MM.1S (cell line): ENCODE data around the gene NTF3.

Experiments
- DNase-seq: peaks from one replicate; pipeline ENCODE4 v3.0.0-alpha.2; 2015
- H2AFZ ChIP-seq: fragments of 300-600 bp; sonication (generic); 2 replicates; pipeline ENCODE4 v1.6.0; 2016; ENCODE audit warnings: antibody characterized with exemption, low read length
- H3F3A ChIP-seq: fragments of 300-600 bp; sonication (generic); 2 replicates; pipeline ENCODE4 v1.6.1; 2016; ENCODE audit warnings: mild to moderate bottlenecking, antibody characterized with exemption, low read length, moderate library complexity, mixed read lengths; ENCODE audit not compliant: insufficient read depth
- H3K27ac ChIP-seq: fragments of 300-600 bp; sonication (generic); 2 replicates; pipeline ENCODE4 v1.5.1; 2016; ENCODE audit warnings: mild to moderate bottlenecking, low read length
- H3K27me3 ChIP-seq: fragments of 300-600 bp; sonication (generic); replicated peaks from 2 replicates; pipeline ENCODE4 v1.6.0; 2016; ENCODE audit warnings: low read length; ENCODE audit not compliant: insufficient read depth
- H3K36me3 ChIP-seq: fragments of 300-600 bp; sonication (generic); replicated peaks from 2 replicates; pipeline ENCODE4 v1.6.1; 2016; ENCODE audit warnings: mild to moderate bottlenecking, low read length, mixed read lengths; ENCODE audit not compliant: insufficient read depth
- H3K4me1 ChIP-seq: fragments of 300-600 bp; sonication (generic); 2 replicates; pipeline ENCODE4 v1.6.1; 2016; ENCODE audit warnings: low read length, mixed read lengths
- H3K4me2 ChIP-seq: fragments of 300-600 bp; sonication (generic); 2 replicates; pipeline ENCODE4 v1.6.0; 2016; ENCODE audit warnings: low read depth, low read length
- H3K4me3 ChIP-seq: fragments of 300-600 bp; sonication (generic); 2 replicates; pipeline ENCODE4 v1.5.1; 2016; ENCODE audit warnings: low read length, mixed read lengths
- H3K79me2 ChIP-seq: fragments of 300-600 bp; sonication (generic); 2 replicates; pipeline ENCODE4 v1.6.1; 2016; ENCODE audit warnings: mixed run types, low read length, mixed read lengths
- H3K9ac ChIP-seq: fragments of 300-600 bp; sonication (generic); 2 replicates; pipeline ENCODE4 v1.6.1; 2016; ENCODE audit warnings: low read length, mixed read lengths
- H3K9me2 ChIP-seq: fragments of 300-600 bp; sonication (generic); replicated peaks from 2 replicates; pipeline ENCODE4 v1.6.1; 2016; ENCODE audit warnings: mild to moderate bottlenecking, low read length, mixed read lengths; ENCODE audit not compliant: insufficient read depth
- H3K9me3 ChIP-seq: fragments of 300-600 bp; sonication (generic); replicated peaks from 2 replicates; pipeline ENCODE4 v1.6.1; 2016; ENCODE audit warnings: mild to moderate bottlenecking, low read length, mixed read lengths; ENCODE audit not compliant: insufficient read depth
- H4K20me1 ChIP-seq: fragments of 300-600 bp; sonication (generic); 2 replicates; pipeline ENCODE4 v1.6.1; 2016; ENCODE audit warnings: mild to moderate bottlenecking, low read length, moderate library complexity, mixed read lengths; ENCODE audit not compliant: insufficient read depth
- CTCF ChIP-seq: fragments of 300-600 bp; sonication (generic); IDR thresholded peaks from 2 replicates; pipeline ENCODE4 v1.5.1; 2016; ENCODE audit warnings: antibody characterized with exemption, low read length, mixed read lengths
- EZH2 ChIP-seq: fragments of 300-600 bp; sonication (generic); optimal IDR thresholded peaks from 2 replicates; pipeline ENCODE3; 2017; ENCODE audit warnings: low read depth, mild to moderate bottlenecking, antibody characterized with exemption, low read length, mixed read lengths
- EZH2phosphoT487 ChIP-seq: fragments of 300-600 bp; sonication (generic); IDR thresholded peaks from 2 replicates; pipeline ENCODE4 v1.6.1; 2018; ENCODE audit warnings: antibody characterized with exemption, low read length

NTF3 gene

DNA sequence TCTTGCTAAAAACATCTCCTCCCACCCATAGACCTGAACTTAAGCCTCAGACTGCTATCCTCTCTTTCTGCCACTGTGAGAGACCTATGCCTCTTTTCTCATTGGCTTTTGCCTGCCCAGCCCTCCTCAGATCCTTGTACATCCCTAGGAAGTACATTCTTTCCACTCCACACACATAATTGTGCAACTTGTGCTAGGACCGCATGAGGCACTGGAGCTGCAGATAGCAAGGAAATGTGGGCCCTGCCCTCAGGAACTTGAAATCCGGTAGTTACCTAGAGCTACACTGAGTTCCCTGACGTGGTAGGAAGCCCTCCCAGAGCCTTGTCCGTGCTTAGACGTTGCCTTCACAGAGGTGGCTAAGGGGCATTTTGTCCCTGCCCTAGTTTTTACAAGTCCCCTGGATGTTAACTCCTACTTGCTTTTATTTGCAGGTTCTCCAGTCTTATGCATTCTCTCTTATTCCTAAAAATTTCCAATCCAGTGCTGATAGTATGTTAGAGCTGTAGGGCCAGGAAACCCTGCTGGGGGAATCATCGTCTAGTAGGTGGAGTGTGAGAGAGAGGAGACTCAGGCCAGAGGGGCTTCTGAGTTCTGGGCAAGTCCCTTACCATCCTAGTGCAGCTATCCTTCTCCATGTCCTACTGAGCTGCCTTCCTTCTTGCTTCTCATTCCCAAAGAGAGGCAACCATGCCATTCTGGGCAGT lies 41.3 kb downstream of the NTF3 start:
- Histone ChIP-seq H3K27ac (no peak overlapping the region), H3K4me2 (no peak overlapping the region), H3K79me2 (no peaks in the 10 kb centered on the region), H2AFZ (no peak overlapping the region), H3K9ac (no peak overlapping the region), H3K4me3 (no peak overlapping the region), H3F3A (no peaks in the 10 kb centered on the region), H3K4me1 (no peaks in the 10 kb centered on the region), H3K36me3 (no peaks in the 10 kb centered on the region), H3K9me3 (no peaks in the 10 kb centered on the region), H3K27me3 (no peaks in the 10 kb centered on the region), H3K9me2 (no peaks in the 10 kb centered on the region), H4K20me1 (no peaks in the 10 kb centered on the region)
- no peak for DNase-seq
- TF ChIP-seq EZH2phosphoT487 (no peak), EZH2 (no peak), CTCF (no peak)

- H2AFZ ChIP-seq, result no peak overlapping the region
- H3K9me3 ChIP-seq, result no peaks in the 10 kb centered on the region
- H3K27me3 ChIP-seq, result no peaks in the 10 kb centered on the region
- no peak overlapping the region for H3K27ac ChIP-seq
- DNase-seq, result no peak
- H3K79me2 ChIP-seq, result no peaks in the 10 kb centered on the region
- TF ChIP-seq EZH2phosphoT487 (no peak), EZH2 (no peak), CTCF (no peak)
- no peaks in the 10 kb centered on the region for H3F3A ChIP-seq
- H3K9me2 ChIP-seq, result no peaks in the 10 kb centered on the region
- no peak overlapping the region for H3K9ac ChIP-seq
- H3K4me1 ChIP-seq, result no peaks in the 10 kb centered on the region
- no peak overlapping the region for H3K4me3 ChIP-seq
- H3K4me2 ChIP-seq, result no peak overlapping the region
- no peaks in the 10 kb centered on the region for H4K20me1 ChIP-seq
- no peaks in the 10 kb centered on the region for H3K36me3 ChIP-seq
Measured at GRCh38 chr12:5473783-5474116, 41.8 kb downstream of the NTF3 start.

DNA sequence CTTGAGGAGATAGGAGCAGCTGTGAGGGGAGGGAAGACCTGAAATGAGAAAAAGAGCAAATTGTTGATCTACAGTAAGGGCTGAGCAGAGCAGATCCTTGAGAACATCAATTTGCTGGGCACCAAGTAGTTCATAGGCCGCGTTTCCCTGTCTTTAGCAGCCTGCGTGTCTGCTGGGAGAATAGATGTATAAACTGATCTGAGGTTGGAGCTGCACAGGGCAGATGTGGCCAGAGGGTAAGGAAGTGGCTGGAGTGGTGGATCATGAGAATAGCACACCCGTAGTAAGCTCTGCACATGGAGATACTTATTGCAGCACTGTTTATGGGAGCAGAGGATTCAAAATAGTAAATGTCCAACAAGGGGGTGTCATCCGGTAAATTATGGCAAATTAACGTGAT lies 44.4 kb downstream of the NTF3 start:
- no peak overlapping the region for H3K4me3 ChIP-seq
- no peak overlapping the region for H3K4me2 ChIP-seq
- H3F3A ChIP-seq, result no peaks in the 10 kb centered on the region
- no peaks in the 10 kb centered on the region for H3K27me3 ChIP-seq
- no peak for TF ChIP-seq CTCF
- no peak for TF ChIP-seq EZH2phosphoT487
- TF ChIP-seq EZH2, result no peak
- no peak overlapping the region for H3K9ac ChIP-seq
- no peaks in the 10 kb centered on the region for H3K9me3 ChIP-seq
- no peak overlapping the region for H2AFZ ChIP-seq
- no peaks in the 10 kb centered on the region for H3K79me2 ChIP-seq
- H3K36me3 ChIP-seq, result no peaks in the 10 kb centered on the region
- no peaks in the 10 kb centered on the region for H3K9me2 ChIP-seq
- no peaks in the 10 kb centered on the region for H3K4me1 ChIP-seq
- no peak overlapping the region for H3K27ac ChIP-seq
- H4K20me1 ChIP-seq, result no peaks in the 10 kb centered on the region
- DNase-seq, result no peak
